Measurements from ENCODE around the gene DUSP10. TPM values are rescaled to one million over a fixed set of nuclear protein-coding genes. Genes with fewer than 3 reads are reported as not detected.

DUSP10 gene
- total RNA-seq, 6 donors from 2014 or later, result 7.7 to 13.7 (median 11.9) TPM

DNA sequence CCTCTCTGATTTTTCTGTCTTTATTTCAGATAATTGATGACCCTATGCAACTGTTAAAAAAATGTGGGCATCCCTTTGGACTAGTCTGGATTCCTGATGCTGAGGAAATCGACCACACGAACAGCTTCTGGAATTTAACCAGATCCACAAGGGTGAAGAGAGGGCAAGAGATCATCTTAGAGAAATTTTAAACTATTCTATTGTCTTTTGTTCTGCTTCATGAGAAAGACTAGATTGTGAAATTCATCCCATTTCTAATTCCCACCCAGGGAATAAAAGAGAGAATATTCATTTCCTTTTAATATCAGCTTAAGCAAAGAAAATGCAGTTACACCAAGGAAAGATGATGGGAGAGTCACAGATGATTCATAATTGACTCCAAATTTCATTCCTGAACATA is 71.8 kb downstream of the DUSP10 start:
- peak in 1 of 2 donors; percentile 43 for ATAC-seq (ENCODE audit: low FRiP score in 2 of 2)
- Histone ChIP-seq H3K36me3 (no peaks in the 10 kb centered on the region), H3K9me3 (no peaks in the 10 kb centered on the region), H3K27ac (no peak overlapping the region), H3K4me3 (no peak overlapping the region), H3K4me1 (no peaks in the 10 kb centered on the region), H3K27me3 (no peaks in the 10 kb centered on the region)
- TF ChIP-seq POLR2A (IDR thresholded peaks at IDR 0.05) (no peak), POLR2AphosphoS5 (IDR thresholded peaks at IDR 0.05) (no peak), EP300 (IDR thresholded peaks at IDR 0.05) (no peak)
- TF ChIP-seq, protein P1, sequence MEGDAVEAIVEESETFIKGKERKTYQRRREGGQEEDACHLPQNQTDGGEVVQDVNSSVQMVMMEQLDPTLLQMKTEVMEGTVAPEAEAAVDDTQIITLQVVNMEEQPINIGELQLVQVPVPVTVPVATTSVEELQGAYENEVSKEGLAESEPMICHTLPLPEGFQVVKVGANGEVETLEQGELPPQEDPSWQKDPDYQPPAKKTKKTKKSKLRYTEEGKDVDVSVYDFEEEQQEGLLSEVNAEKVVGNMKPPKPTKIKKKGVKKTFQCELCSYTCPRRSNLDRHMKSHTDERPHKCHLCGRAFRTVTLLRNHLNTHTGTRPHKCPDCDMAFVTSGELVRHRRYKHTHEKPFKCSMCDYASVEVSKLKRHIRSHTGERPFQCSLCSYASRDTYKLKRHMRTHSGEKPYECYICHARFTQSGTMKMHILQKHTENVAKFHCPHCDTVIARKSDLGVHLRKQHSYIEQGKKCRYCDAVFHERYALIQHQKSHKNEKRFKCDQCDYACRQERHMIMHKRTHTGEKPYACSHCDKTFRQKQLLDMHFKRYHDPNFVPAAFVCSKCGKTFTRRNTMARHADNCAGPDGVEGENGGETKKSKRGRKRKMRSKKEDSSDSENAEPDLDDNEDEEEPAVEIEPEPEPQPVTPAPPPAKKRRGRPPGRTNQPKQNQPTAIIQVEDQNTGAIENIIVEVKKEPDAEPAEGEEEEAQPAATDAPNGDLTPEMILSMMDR (IDR thresholded peaks at IDR 0.05), result no peak
- 89 to 91% methylated on average over 2 of the region's 2 CpGs for WGBS, 2 donors
- DNase-seq, result no peak

DNA sequence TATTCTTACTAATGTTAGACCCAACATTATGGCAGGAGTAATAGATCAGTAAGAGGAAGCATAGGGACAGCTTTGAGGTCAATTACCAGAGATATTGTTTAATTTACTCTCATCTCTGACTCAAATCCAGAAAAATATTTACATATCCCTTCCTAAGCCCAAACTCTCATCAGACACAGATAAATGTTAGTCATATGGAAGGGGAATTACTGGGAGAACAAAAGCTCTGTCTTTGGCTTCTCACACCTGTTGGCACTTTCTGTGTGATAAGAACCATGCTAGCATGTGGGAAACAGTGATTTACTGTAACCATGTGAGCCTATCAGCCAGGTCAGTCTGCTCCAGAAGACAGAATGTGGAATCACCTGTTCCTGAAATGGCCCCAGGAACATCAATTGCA is 72.4 kb downstream of the DUSP10 start:
- Histone ChIP-seq H3K4me3 (no peak overlapping the region), H3K36me3 (no peaks in the 10 kb centered on the region), H3K9me3 (no peaks in the 10 kb centered on the region), H3K27me3 (no peaks in the 10 kb centered on the region), H3K4me1 (no peaks in the 10 kb centered on the region), H3K27ac (no peak overlapping the region)
- DNase-seq (no peak), ATAC-seq (ENCODE audit: low FRiP score in 2 of 2) (no peak)
- TF ChIP-seq POLR2A (IDR thresholded peaks at IDR 0.05), result no peak
- TF ChIP-seq, protein P1 (IDR thresholded peaks at IDR 0.05), result no peak
- TF ChIP-seq POLR2AphosphoS5 (IDR thresholded peaks at IDR 0.05), result no peak
- TF ChIP-seq EP300 (IDR thresholded peaks at IDR 0.05), result no peak

DNA sequence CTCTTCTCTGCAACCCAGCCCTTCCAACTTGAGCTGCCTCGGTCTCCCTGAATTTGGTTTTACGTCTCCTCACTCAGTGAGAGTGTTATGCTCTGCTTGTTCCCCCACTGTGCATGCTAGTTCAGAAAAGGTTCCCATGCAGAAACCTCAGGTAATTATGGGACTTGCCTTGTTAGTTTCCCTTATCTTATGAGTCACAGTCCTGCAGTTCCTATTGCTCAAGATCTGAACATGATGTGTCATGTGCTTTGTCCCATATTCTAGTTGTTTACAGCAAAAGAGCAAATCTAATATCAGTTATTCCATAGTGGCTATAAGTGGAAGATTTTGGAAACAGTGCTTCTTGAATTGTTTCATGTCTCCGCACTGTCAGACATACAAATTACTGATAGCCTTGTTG is 74.4 kb downstream of the DUSP10 start:
- no peaks in the 10 kb centered on the region for H3K36me3 ChIP-seq
- no peak overlapping the region for H3K27ac ChIP-seq
- H3K4me1 ChIP-seq, result no peaks in the 10 kb centered on the region
- no peak for DNase-seq
- peak in 1 of 4 donors; percentile 91 for TF ChIP-seq EP300 (IDR thresholded peaks at IDR 0.05)
- TF ChIP-seq POLR2AphosphoS5 (IDR thresholded peaks at IDR 0.05), result no peak
- 95% methylated on average over 3 of the region's 3 CpGs for WGBS, 2 donors
- H3K4me3 ChIP-seq, result no peak overlapping the region
- H3K9me3 ChIP-seq, result no peaks in the 10 kb centered on the region
- ATAC-seq (ENCODE audit: low FRiP score in 2 of 2), result peak in 1 of 2 donors; percentile 49
- no peaks in the 10 kb centered on the region for H3K27me3 ChIP-seq

DNA sequence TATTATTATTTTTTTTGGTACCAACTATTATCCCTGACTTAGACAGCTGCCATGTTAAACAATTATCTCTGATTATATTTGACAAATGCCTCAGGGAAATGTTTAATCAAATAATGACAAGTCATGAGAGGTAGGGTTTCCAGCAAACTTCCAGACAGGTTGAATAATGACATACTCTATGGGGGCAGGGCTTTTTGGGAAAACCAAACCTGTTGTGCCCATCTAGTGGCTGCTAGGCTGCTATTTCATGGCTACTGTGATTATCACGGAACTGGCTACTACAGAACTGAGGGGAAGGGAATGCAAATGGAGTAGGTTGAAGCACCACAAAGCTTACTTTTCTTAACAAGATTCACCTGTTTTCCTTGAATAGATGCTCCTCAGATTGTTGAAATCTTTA is 77.6 kb downstream of the DUSP10 start:
- no peaks in the 10 kb centered on the region for H3K9me3 ChIP-seq
- DNase-seq (no peak), ATAC-seq (ENCODE audit: low FRiP score in 2 of 2) (no peak)
- no peaks in the 10 kb centered on the region for H3K4me1 ChIP-seq
- no peaks in the 10 kb centered on the region for H3K36me3 ChIP-seq
- H3K27me3 ChIP-seq, result no peaks in the 10 kb centered on the region
- no peak overlapping the region for H3K27ac ChIP-seq
- TF ChIP-seq POLR2A (IDR thresholded peaks at IDR 0.05) (no peak), POLR2AphosphoS5 (IDR thresholded peaks at IDR 0.05) (no peak), EP300 (IDR thresholded peaks at IDR 0.05) (no peak)
- TF ChIP-seq, protein P1 (IDR thresholded peaks at IDR 0.05), result no peak
- 25 to 52% methylated on average over 1 of the region's 1 CpG for WGBS, 2 donors
- H3K4me3 ChIP-seq, result no peak overlapping the region

DNA sequence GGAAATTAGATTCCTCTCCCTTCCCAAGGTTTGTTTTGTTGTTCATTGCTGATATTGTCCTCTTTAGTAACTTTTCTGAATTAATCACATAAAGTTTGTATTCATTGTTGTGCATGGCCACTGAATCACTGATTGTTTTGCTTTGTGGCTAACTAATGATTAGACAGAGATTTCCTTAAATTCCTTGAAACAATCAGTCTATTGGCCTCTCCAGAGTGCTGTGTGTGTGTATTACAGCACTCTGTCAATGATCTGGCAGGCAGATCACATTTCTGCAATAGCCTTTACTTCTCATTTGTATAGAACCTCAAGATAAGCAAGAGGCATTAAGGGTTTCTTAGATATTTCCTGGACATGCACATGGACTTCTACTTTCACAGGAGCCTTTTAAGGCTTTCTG is 78.6 kb downstream of the DUSP10 start:
- H3K27ac ChIP-seq, result no peak overlapping the region
- no peaks in the 10 kb centered on the region for H3K9me3 ChIP-seq
- H3K36me3 ChIP-seq, result no peaks in the 10 kb centered on the region
- TF ChIP-seq, protein P1 (IDR thresholded peaks at IDR 0.05), result no peak
- TF ChIP-seq POLR2AphosphoS5 (IDR thresholded peaks at IDR 0.05), result no peak
- TF ChIP-seq EP300 (IDR thresholded peaks at IDR 0.05), result no peak
- no peak for TF ChIP-seq POLR2A (IDR thresholded peaks at IDR 0.05)
- H3K27me3 ChIP-seq, result no peaks in the 10 kb centered on the region
- ATAC-seq (ENCODE audit: low FRiP score in 2 of 2), result no peak
- DNase-seq, result no peak
- H3K4me1 ChIP-seq, result no peaks in the 10 kb centered on the region
- no peak overlapping the region for H3K4me3 ChIP-seq
